Heart left ventricle (tissue), 13 donors: ENCODE measurements around the gene SH3D19.

Source experiments
- POLR2A ChIP-seq, 2 donors: fragments of 450-650 bp; IDR thresholded peaks; one replicate each; pipeline ENCODE4 v1.6.1; 2017; ENCODE audit warnings: antibody characterized with exemption in 2 of 2, mild to moderate bottlenecking in 2 of 2, moderate library complexity in 2 of 2
- TF ChIP-seq, protein P1 (sequence below), 12 donors: fragments of 200-600 bp; sonication (generic) in 4 of 12; IDR thresholded peaks; one replicate each; pipeline versions ENCODE4 v1.5.0 to v1.8.0; 2018 to 2022; ENCODE audit warnings: antibody characterized with exemption in 12 of 12, mild to moderate bottlenecking in 5 of 12
- donor health status: ischemic (EF 13 %, LVEDD 7.1; RV severe dilation, severe dysfunction).
- donor health status: DM: no; HTN: yes; CAD: no.
- donor health status: DM: no; HTN: no; CAD: no.
- donor health status: ischemic (EF 25% LVEDD 6.9; RV normal size, moderate dysfunction).
- donor health status: ischemic (EF 25% LVEDD 5.7; RV mildly dilated, moderate dysfunction).
- donor health status: ischemic (EF 35%, LVEDD 5.7; RV mildly dilated, moderate dysfunction).
- donor health status: nonischemic (EF 11% LVEDD 7.7; RV severe dilation, severe dysfunction).
- donor health status: DM: yes; HTN: yes; CAD: no.
- donor health status: PGD.
- donor health status: ischemic (EF 29% LVEDD 5.4; RV normal size, mild dysfunction).
- donor health status: nonischemic (EF 23%, LVEDD 6.1; RV moderate dilation, normal function).

DNA sequence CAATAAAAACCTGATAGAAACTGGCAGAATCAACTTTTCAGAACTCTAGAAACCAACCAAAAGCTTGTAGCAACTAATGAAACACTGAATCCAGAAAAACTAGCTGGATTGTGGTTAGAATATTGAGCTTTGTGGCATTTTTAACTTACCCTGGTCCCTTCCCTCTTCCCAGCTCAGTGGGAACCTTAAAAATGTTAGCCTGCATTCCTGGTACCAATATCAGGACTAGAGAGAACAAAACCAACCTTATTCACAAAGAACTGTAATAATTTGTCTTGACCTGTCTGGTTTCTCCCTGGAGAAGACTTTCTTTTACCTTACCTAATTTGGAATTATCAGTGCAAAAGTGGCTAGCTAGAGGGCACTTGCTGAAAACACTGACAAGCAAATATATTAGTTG lies 21.2 kb downstream of the SH3D19 start:
- TF ChIP-seq, protein P1, sequence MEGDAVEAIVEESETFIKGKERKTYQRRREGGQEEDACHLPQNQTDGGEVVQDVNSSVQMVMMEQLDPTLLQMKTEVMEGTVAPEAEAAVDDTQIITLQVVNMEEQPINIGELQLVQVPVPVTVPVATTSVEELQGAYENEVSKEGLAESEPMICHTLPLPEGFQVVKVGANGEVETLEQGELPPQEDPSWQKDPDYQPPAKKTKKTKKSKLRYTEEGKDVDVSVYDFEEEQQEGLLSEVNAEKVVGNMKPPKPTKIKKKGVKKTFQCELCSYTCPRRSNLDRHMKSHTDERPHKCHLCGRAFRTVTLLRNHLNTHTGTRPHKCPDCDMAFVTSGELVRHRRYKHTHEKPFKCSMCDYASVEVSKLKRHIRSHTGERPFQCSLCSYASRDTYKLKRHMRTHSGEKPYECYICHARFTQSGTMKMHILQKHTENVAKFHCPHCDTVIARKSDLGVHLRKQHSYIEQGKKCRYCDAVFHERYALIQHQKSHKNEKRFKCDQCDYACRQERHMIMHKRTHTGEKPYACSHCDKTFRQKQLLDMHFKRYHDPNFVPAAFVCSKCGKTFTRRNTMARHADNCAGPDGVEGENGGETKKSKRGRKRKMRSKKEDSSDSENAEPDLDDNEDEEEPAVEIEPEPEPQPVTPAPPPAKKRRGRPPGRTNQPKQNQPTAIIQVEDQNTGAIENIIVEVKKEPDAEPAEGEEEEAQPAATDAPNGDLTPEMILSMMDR (IDR thresholded peaks at IDR 0.05), result no peak
- no peak for TF ChIP-seq POLR2A (IDR thresholded peaks at IDR 0.05)
